DND-41 (cell line): ENCODE measurements around the gene USP17L24.
"Not testable (repeated sequence)": the region's sequence is repeated elsewhere in the genome, so short reads cannot be mapped to it uniquely, and the experiment has no call there.

ENCODE experiments used
- EZH2 ChIP-seq: IDR thresholded peaks from 3 replicates; pipeline ENCODE4 v1.6.1; 2012; ENCODE audit warnings: borderline replicate concordance, low read depth, mild to moderate bottlenecking, moderate library complexity, low read length, inconsistent platforms; ENCODE audit not compliant: severe bottlenecking
- TF ChIP-seq, protein P1 (sequence below): IDR thresholded peaks from 2 replicates; pipeline ENCODE4 v1.5.1; 2012; ENCODE audit warnings: borderline replicate concordance, low read length, moderate library complexity, mild to moderate bottlenecking; ENCODE audit not compliant: poor library complexity, severe bottlenecking; ENCODE audit errors: extremely low read depth

- TF ChIP-seq EZH2: not testable (repeated sequence)
- TF ChIP-seq, protein P1, sequence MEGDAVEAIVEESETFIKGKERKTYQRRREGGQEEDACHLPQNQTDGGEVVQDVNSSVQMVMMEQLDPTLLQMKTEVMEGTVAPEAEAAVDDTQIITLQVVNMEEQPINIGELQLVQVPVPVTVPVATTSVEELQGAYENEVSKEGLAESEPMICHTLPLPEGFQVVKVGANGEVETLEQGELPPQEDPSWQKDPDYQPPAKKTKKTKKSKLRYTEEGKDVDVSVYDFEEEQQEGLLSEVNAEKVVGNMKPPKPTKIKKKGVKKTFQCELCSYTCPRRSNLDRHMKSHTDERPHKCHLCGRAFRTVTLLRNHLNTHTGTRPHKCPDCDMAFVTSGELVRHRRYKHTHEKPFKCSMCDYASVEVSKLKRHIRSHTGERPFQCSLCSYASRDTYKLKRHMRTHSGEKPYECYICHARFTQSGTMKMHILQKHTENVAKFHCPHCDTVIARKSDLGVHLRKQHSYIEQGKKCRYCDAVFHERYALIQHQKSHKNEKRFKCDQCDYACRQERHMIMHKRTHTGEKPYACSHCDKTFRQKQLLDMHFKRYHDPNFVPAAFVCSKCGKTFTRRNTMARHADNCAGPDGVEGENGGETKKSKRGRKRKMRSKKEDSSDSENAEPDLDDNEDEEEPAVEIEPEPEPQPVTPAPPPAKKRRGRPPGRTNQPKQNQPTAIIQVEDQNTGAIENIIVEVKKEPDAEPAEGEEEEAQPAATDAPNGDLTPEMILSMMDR: not testable (repeated sequence)
These were observed 9.4 kb downstream of the USP17L24 start, which contains the start of gene USP17L26 for GRCh38 chr4:9334358-9334757.
